SK-N-SH (cell line): ENCODE results near the gene ITGAE. TPM values are rescaled to one million over a fixed set of nuclear protein-coding genes. Genes with fewer than 3 reads are reported as not detected.

ENCODE experiments used
- CTCF ChIA-PET: fragments of 300-600, 350-600 bp; formaldehyde crosslinking; extraction: SDS; loops from one replicate; lab custom pipeline; 2021; lab: Yijun Ruan, JAX
- POLR2A ChIA-PET: fragments of 350-600 bp; sonication (Branson Sonifier 250); formaldehyde crosslinking; extraction: SDS; loops from one replicate; lab custom pipeline; 2020; ENCODE audit warnings: antibody characterized with exemption, inconsistent platforms; lab: Yijun Ruan, JAX
- DNase-seq: peaks from one replicate; pipeline ENCODE4 v3.0.0; 2012
- H2AFZ ChIP-seq: fragments of 200-600 bp; sonication (generic); 2 replicates; pipeline ENCODE4 v1.8.1; 2016; ENCODE audit warnings: antibody characterized with exemption, mild to moderate bottlenecking, low read depth
- H3F3A ChIP-seq: fragments of 200-600 bp; sonication (generic); replicated peaks from 2 replicates; pipeline ENCODE3; 2016; ENCODE audit warnings: antibody characterized with exemption, mild to moderate bottlenecking; ENCODE audit not compliant: insufficient read depth
- H3K27ac ChIP-seq, 2 experiments: fragments of 200-500 bp in 1 of 2; fragments of 200-600 bp in 1 of 2; sonication (Bioruptor generic) in 1 of 2; sonication (generic), shearing (Covaris generic) in 1 of 2; 2 replicates each; pipeline versions ENCODE4 v1.5.1 to v1.6.1; 2014 to 2016; ENCODE audit warnings: low read depth in 2 of 2, inconsistent platforms in 1 of 2, low read length in 1 of 2, mild to moderate bottlenecking in 1 of 2, mixed read lengths in 1 of 2
- H3K27me3 ChIP-seq: fragments of 200-600 bp; sonication (generic), shearing (Covaris generic); 2 replicates; pipeline ENCODE4 v1.6.1; 2016; ENCODE audit warnings: mixed run types; ENCODE audit not compliant: insufficient read depth
- H3K36me3 ChIP-seq, 2 experiments: fragments of 200-500 bp in 1 of 2; fragments of 200-600 bp in 1 of 2; sonication (Bioruptor generic) in 1 of 2; sonication (generic) in 1 of 2; replicated peaks in 1 of 2; 2 replicates each; pipeline versions ENCODE3 to v1.5.1; 2014 to 2016; ENCODE audit warnings: low read length in 1 of 2, mild to moderate bottlenecking in 1 of 2; ENCODE audit not compliant: insufficient read depth in 2 of 2, control insufficient read depth in 1 of 2
- H3K4me1 ChIP-seq, 2 experiments: fragments of 200-500 bp in 1 of 2; fragments of 200-600 bp in 1 of 2; sonication (Bioruptor generic) in 1 of 2; sonication (generic), shearing (Covaris generic) in 1 of 2; 2 replicates each; pipeline versions ENCODE4 v1.5.1 to v1.6.1; 2014 to 2016; ENCODE audit warnings: low read depth in 1 of 2, low read length in 1 of 2, mixed run types in 1 of 2; ENCODE audit not compliant: insufficient read depth in 2 of 2, control insufficient read depth in 1 of 2
- H3K4me2 ChIP-seq: fragments of 200-600 bp; sonication (generic), shearing (Covaris generic); 2 replicates; pipeline ENCODE4 v1.6.1; 2017; ENCODE audit warnings: mixed run types
- H3K4me3 ChIP-seq, 2 experiments: fragments of 200-500 bp in 1 of 2; fragments of 200-600 bp in 1 of 2; sonication (Bioruptor generic) in 1 of 2; sonication (generic), shearing (Covaris generic) in 1 of 2; 2 replicates each; pipeline versions ENCODE4 v1.5.1 to v1.8.1; 2014 to 2016; ENCODE audit warnings: low read depth in 2 of 2, inconsistent platforms in 1 of 2, low read length in 1 of 2, mild to moderate bottlenecking in 1 of 2, mixed read lengths in 1 of 2, moderate library complexity in 1 of 2
- H3K79me2 ChIP-seq: fragments of 200-600 bp; sonication (generic); 2 replicates; pipeline ENCODE4 v1.8.1; 2017; ENCODE audit warnings: mild to moderate bottlenecking; ENCODE audit not compliant: insufficient read depth
- H3K9ac ChIP-seq: fragments of 200-600 bp; sonication (generic); 2 replicates; pipeline ENCODE4 v1.6.1; 2017; ENCODE audit warnings: mixed run types
- H3K9me2 ChIP-seq: fragments of 200-600 bp; sonication (generic); 2 replicates; pipeline ENCODE4 v1.6.1; 2017; ENCODE audit warnings: mixed run types
- H3K9me3 ChIP-seq: fragments of 200-600 bp; sonication (generic); 2 replicates; pipeline ENCODE4 v1.6.1; 2017; ENCODE audit warnings: mixed run types, mild to moderate bottlenecking, moderate library complexity
- H4K20me1 ChIP-seq: fragments of 200-600 bp; sonication (generic); 2 replicates; pipeline ENCODE4 v1.6.1; 2017; ENCODE audit warnings: mild to moderate bottlenecking, mixed run types; ENCODE audit not compliant: insufficient read depth
- EP300 ChIP-seq, 2 experiments: IDR thresholded peaks; 2 replicates each; pipeline versions ENCODE4 v1.4.0 to v1.6.1; 2012; ENCODE audit warnings: borderline replicate concordance in 1 of 2, low read depth in 1 of 2, low read length in 1 of 2
- EZH2phosphoT487 ChIP-seq: fragments of 200-600 bp; sonication (generic); IDR thresholded peaks from 2 replicates; pipeline ENCODE4 v1.6.1; 2017; ENCODE audit warnings: low read depth, mixed run types, mild to moderate bottlenecking, antibody characterized with exemption, moderate library complexity, borderline replicate concordance
- FOXJ3 ChIP-seq: sonication (generic); formaldehyde crosslinking; IDR thresholded peaks from 2 replicates; pipeline ENCODE4 v1.5.1; 2020; ENCODE audit warnings: mild to moderate bottlenecking, missing genetic modification reagents
- GABPA ChIP-seq: IDR thresholded peaks from 2 replicates; pipeline ENCODE4 v1.4.0; 2012; ENCODE audit warnings: low read depth, mild to moderate bottlenecking
- MEF2A ChIP-seq: IDR thresholded peaks from 2 replicates; pipeline ENCODE4 v1.4.0; 2012; ENCODE audit warnings: low read depth, borderline replicate concordance
- NFIC ChIP-seq: IDR thresholded peaks from 2 replicates; pipeline ENCODE4 v1.4.0; 2012; ENCODE audit warnings: borderline replicate concordance
- RAD21 ChIP-seq: IDR thresholded peaks from 2 replicates; pipeline ENCODE4 v1.6.1; 2012; ENCODE audit warnings: mild to moderate bottlenecking, low read length
- RCOR1 ChIP-seq: fragments of 150-350 bp; IDR thresholded peaks from 2 replicates; pipeline ENCODE4 v1.6.1; 2017; ENCODE audit warnings: antibody characterized with exemption, low read length
- REST ChIP-seq: IDR thresholded peaks from 2 replicates; pipeline ENCODE4 v1.6.1; 2012; ENCODE audit warnings: mild to moderate bottlenecking, low read depth, low read length, moderate library complexity
- RFX5 ChIP-seq: IDR thresholded peaks from 2 replicates; pipeline ENCODE4 v1.6.1; 2012; ENCODE audit warnings: mild to moderate bottlenecking, improper control_type of control experiment, low read length
- SMC3 ChIP-seq: IDR thresholded peaks from 2 replicates; pipeline ENCODE4 v1.6.1; 2012; ENCODE audit warnings: low read depth, low read length, improper control_type of control experiment
- TEAD4 ChIP-seq: IDR thresholded peaks from 2 replicates; pipeline ENCODE4 v1.4.0; 2012; ENCODE audit warnings: mild to moderate bottlenecking, borderline replicate concordance; ENCODE audit not compliant: insufficient read depth
- ZBTB33 ChIP-seq: IDR thresholded peaks from 2 replicates; pipeline ENCODE4 v1.4.0; 2012; ENCODE audit warnings: low read depth, borderline replicate concordance
- WGBS: methylation state at CpG from one replicate; pipeline ENCODE4 v1.1.6; 2017; ENCODE audit warnings: low lambda C conversion rate; 5-methylcytosine and 5-hydroxymethylcytosine counted together
- polyA plus RNA-seq, 3 experiments: library from polyadenylated mRNA; depleted of rRNA; stranded (reverse); fragments of >200 nt; gene quantifications; 2 replicates each; pipeline ENCODE4 v1.2.3, GENCODE V29; 2012

Gene ITGAE
- polyA plus RNA-seq, 1 of the 3 experiments (the other 2 are of a cell fraction), result 56.7 TPM

- Histone ChIP-seq H3K9me3 (no peaks in the 10 kb centered on the region), H4K20me1 (no peaks in the 10 kb centered on the region), H3K4me3 (no peak overlapping the region), H3K4me1 (no peaks in the 10 kb centered on the region), H3K9ac (no peak overlapping the region), H3K36me3 (no peaks in the 10 kb centered on the region), H3F3A (no peaks in the 10 kb centered on the region), H3K79me2 (no peaks in the 10 kb centered on the region), H3K27ac (no peak overlapping the region), H3K4me2 (no peak overlapping the region), H3K27me3 (no peaks in the 10 kb centered on the region), H2AFZ (no peak overlapping the region), H3K9me2 (no peaks in the 10 kb centered on the region)
- TF ChIP-seq FOXJ3 (CRISPR knock-in tag), result no peak
- no peak for TF ChIP-seq GABPA
- no peak for TF ChIP-seq ZBTB33
- no peak for TF ChIP-seq RAD21
- no peak for TF ChIP-seq NFIC
- no peak for TF ChIP-seq RFX5
- no peak for TF ChIP-seq SMC3
- no peak for TF ChIP-seq EZH2phosphoT487
- no peak for TF ChIP-seq TEAD4
- no peak for TF ChIP-seq MEF2A
- TF ChIP-seq RCOR1, result no peak
- no peak for TF ChIP-seq EP300 (IDR thresholded peaks at IDR 0.05; ENCODE audit: borderline replicate concordance in 1 of 2, low read depth in 1 of 2, low read length in 1 of 2)
- no peak for TF ChIP-seq REST
- ChIA-PET POLR2A (no interaction called here), CTCF (interaction anchor here (1.0 to 2.4 kb wide), 2 partner anchors 24 to 27 kb away, joined by 3 to 10 read pairs; no protein-coding TSS in a partner anchor)
- 65% methylated on average over 14 of the region's 16 CpGs for WGBS
- no peak for DNase-seq
Observed at GRCh38 chr17:3761918-3762380, 39.0 kb downstream of the ITGAE start.
